Measurements from ENCODE around the gene ATAD1.

Gene ATAD1

DNA sequence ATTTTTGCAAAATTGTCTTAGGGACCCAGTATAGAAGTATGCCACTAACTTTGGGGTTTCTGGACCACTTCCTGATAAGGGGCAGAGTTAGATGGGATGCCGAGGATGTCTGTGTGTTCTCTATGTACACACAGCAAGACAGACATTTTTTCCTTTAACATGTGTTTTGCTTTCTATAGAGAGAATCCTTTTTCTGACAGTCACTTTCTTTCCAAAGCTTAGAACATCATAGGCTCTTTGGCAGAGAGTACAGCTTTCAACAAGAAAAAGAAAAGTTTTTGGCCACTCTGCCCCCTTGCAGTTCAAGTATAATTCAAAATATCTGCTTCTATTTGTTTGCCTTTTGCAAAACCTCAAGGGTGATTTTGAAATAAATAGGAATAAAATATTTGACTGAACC lies 114.3 kb downstream of the ATAD1 start:
- in situ Hi-C loops (cut with HindIII; ENCODE audit: low sequenced_read_pairs): no loop called here
- no peak for DNase-seq (ENCODE audit: low read depth, low spot score)
- TF ChIP-seq CTCF (IDR thresholded peaks at IDR 0.05; ENCODE audit: low read depth, low read length): no peak
- no peak overlapping the region for H3K4me3 ChIP-seq (ENCODE audit: low read depth, low read length)

- in situ Hi-C loops (cut with HindIII; ENCODE audit: low sequenced_read_pairs): no loop called here
- no peak for DNase-seq (ENCODE audit: low read depth, low spot score)
- TF ChIP-seq CTCF (IDR thresholded peaks at IDR 0.05; ENCODE audit: low read depth, low read length): no peak
- no peak overlapping the region for H3K4me3 ChIP-seq (ENCODE audit: low read depth, low read length)
Measured at GRCh38 chr10:87702973-87703294, 115.1 kb downstream of the ATAD1 start.

GRCh38 chr10:87702260-87702972 lies 115.6 kb downstream of the ATAD1 start:
- no peak for DNase-seq (ENCODE audit: low read depth, low spot score)
- in situ Hi-C loops (cut with HindIII; ENCODE audit: low sequenced_read_pairs): no loop called here
- TF ChIP-seq CTCF (IDR thresholded peaks at IDR 0.05; ENCODE audit: low read depth, low read length): no peak
- H3K4me3 ChIP-seq (ENCODE audit: low read depth, low read length): no peak overlapping the region

Measured in astrocyte of the spinal cord (primary cell).